Vagina (tissue), 2 donors: ENCODE data around the gene LTA4H.

Experiments
- POLR2A ChIP-seq, 2 donors: fragments of 450-650 bp; IDR thresholded peaks; one replicate each; pipeline ENCODE4 v1.6.1; 2017; ENCODE audit warnings: antibody characterized with exemption in 2 of 2, mild to moderate bottlenecking in 2 of 2, moderate library complexity in 2 of 2
- TF ChIP-seq, protein P1 (sequence below), 3 experiments: fragments of 450-650 bp in 2 of 3; fragments of 200-600 bp in 1 of 3; sonication (generic) in 1 of 3; IDR thresholded peaks; one replicate each; pipeline ENCODE4 v1.5.1; 2017 to 2019; ENCODE audit warnings: antibody characterized with exemption in 3 of 3, mild to moderate bottlenecking in 2 of 3, moderate library complexity in 2 of 3

DNA sequence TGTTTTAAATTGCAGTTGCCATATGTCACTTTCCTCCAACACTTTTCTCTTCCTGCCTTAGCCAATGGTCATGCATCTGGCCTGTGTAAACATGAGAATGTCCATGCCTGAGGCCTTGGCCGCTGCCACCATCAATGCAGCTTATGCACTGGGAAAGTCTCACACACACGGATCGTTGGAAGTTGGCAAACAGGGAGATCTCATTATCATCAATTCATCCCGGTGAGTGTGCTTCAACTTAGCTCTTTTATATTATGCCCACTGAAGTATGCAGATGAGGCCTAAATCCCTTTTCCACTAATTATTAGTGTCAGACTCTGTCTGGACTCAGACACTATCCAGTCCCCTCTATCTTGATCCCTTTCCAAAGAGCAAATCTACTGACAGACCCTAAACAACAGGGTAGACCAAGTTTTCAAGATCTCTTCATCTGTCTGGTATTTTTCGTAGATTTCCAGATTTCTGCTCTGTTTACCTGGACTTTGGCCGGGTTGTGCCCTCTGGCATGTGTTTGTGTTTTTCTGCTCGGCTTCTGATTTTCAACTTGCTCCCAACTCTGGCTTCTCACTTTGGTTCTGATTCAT is 69.0 kb downstream of the LTA4H start:
- TF ChIP-seq, protein P1, sequence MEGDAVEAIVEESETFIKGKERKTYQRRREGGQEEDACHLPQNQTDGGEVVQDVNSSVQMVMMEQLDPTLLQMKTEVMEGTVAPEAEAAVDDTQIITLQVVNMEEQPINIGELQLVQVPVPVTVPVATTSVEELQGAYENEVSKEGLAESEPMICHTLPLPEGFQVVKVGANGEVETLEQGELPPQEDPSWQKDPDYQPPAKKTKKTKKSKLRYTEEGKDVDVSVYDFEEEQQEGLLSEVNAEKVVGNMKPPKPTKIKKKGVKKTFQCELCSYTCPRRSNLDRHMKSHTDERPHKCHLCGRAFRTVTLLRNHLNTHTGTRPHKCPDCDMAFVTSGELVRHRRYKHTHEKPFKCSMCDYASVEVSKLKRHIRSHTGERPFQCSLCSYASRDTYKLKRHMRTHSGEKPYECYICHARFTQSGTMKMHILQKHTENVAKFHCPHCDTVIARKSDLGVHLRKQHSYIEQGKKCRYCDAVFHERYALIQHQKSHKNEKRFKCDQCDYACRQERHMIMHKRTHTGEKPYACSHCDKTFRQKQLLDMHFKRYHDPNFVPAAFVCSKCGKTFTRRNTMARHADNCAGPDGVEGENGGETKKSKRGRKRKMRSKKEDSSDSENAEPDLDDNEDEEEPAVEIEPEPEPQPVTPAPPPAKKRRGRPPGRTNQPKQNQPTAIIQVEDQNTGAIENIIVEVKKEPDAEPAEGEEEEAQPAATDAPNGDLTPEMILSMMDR (IDR thresholded peaks at IDR 0.05): no peak
- TF ChIP-seq POLR2A (IDR thresholded peaks at IDR 0.05): no peak
